HEK293T (cell line): ENCODE measurements around the gene ZP1.

ENCODE experiments used
- ARNT ChIP-seq: fragments of 450-650 bp; IDR thresholded peaks from 2 replicates; pipeline ENCODE4 v1.6.1; 2017; ENCODE audit warnings: mild to moderate bottlenecking
- BHLHE40 ChIP-seq: fragments of 450-650 bp; IDR thresholded peaks from 2 replicates; pipeline ENCODE4 v1.6.1; 2016; ENCODE audit warnings: mild to moderate bottlenecking, moderate library complexity, borderline replicate concordance
- CTBP1 ChIP-seq: fragments of 450-650 bp; IDR thresholded peaks from 2 replicates; pipeline ENCODE4 v1.6.1; 2016; ENCODE audit warnings: borderline replicate concordance
- FOXA1 ChIP-seq: fragments of 450-650 bp; IDR thresholded peaks from 2 replicates; pipeline ENCODE4 v1.6.1; 2016; ENCODE audit warnings: mild to moderate bottlenecking
- FOXK2 ChIP-seq: fragments of 450-650 bp; IDR thresholded peaks from 2 replicates; pipeline ENCODE4 v1.6.1; 2016; ENCODE audit warnings: mild to moderate bottlenecking
- FOXM1 ChIP-seq: fragments of 450-650 bp; IDR thresholded peaks from 2 replicates; pipeline ENCODE4 v1.6.1; 2017; ENCODE audit warnings: mild to moderate bottlenecking, borderline replicate concordance
- HDGF ChIP-seq: fragments of 450-650 bp; IDR thresholded peaks from 2 replicates; pipeline ENCODE4 v1.6.1; 2017; ENCODE audit warnings: antibody characterized with exemption, borderline replicate concordance
- L3MBTL2 ChIP-seq: fragments of 450-650 bp; conservative IDR thresholded peaks from 2 replicates; pipeline ENCODE4 v1.6.1; 2016; ENCODE audit warnings: mild to moderate bottlenecking
- LEF1 ChIP-seq: fragments of 450-650 bp; IDR thresholded peaks from 2 replicates; pipeline ENCODE4 v1.6.1; 2017; ENCODE audit warnings: mild to moderate bottlenecking, borderline replicate concordance
- SP1 ChIP-seq: fragments of 450-650 bp; IDR thresholded peaks from 2 replicates; pipeline ENCODE4 v1.6.1; 2017
- SUZ12 ChIP-seq: fragments of 450-650 bp; IDR thresholded peaks from 2 replicates; pipeline ENCODE4 v1.6.1; 2016; ENCODE audit warnings: mild to moderate bottlenecking
- TARDBP ChIP-seq: fragments of 450-650 bp; IDR thresholded peaks from 2 replicates; pipeline ENCODE4 v1.6.1; 2016
- ZNF384 ChIP-seq: fragments of 450-650 bp; IDR thresholded peaks from 2 replicates; pipeline ENCODE4 v1.6.1; 2016
- TF ChIP-seq, protein P1 (sequence below): fragments of 450-650 bp; IDR thresholded peaks from 2 replicates; pipeline ENCODE4 v1.6.1; 2016

GRCh38 chr11:60874421-60875365 lies 7.4 kb downstream of the ZP1 start:
- TF ChIP-seq SP1 (no peak), FOXM1 (no peak), TARDBP (no peak), BHLHE40 (no peak), FOXK2 (no peak), SUZ12 (no peak), FOXA1 (no peak), ARNT (no peak), HDGF (no peak), ZNF384 (no peak), L3MBTL2 (no peak), CTBP1 (no peak), LEF1 (no peak)
- TF ChIP-seq, protein P1, sequence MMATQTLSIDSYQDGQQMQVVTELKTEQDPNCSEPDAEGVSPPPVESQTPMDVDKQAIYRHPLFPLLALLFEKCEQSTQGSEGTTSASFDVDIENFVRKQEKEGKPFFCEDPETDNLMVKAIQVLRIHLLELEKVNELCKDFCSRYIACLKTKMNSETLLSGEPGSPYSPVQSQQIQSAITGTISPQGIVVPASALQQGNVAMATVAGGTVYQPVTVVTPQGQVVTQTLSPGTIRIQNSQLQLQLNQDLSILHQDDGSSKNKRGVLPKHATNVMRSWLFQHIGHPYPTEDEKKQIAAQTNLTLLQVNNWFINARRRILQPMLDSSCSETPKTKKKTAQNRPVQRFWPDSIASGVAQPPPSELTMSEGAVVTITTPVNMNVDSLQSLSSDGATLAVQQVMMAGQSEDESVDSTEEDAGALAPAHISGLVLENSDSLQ = no peak
